Measurements from ENCODE around the gene NR2F1-AS1.
A peak's percentile ranks its signal among the peaks of the same experiment; 100 is the strongest.

Gene NR2F1-AS1

DNA sequence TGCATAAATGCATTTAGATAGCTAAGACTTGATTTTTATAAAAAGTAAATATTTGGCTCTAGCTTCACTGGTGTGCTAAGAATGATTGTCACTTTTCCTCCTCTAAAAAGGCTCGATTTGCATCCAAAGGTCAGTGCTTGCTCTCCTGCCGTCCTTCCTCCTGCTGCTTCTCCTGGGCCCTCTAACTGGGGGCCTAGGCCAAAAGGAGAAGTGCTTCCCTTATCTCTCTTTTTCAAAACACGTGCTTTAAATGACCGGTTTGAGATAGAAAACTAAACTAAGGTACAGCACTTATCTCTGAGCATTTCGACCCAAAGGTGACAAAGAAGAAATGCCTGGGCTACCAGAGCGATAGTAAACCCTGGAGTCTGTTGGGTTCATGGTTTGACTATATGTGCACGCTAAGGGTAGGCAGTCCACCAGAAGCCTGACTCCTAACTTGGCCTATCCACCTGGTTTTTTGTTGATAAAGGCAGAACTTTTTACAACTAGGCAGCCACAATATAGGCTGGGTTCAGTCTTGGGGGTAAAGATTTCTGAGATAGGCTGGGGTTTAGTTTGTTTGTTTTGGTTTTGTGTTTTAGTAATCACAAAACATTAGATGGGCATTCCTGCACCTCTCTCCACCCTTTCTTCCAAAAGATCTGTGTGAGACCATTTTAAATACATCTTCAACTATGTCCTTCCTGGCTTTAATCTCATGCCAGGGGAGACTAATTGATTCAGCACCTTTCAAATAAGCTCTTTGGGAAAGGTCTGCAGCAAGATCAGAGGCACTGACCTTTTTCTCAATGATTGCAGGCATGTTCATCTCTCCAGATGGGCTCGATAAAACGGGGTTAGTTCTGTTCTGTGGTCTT is 3.8 kb downstream of the NR2F1-AS1 start:
- no peaks in the 10 kb centered on the region for H3K9me3 Mint-ChIP-seq
- DNase-seq (ENCODE audit: low spot score in 2 of 2) (no peak), ATAC-seq (no peak)
- peaks cover 11% of the 10 kb centered on the region for H3K36me3 Mint-ChIP-seq
- peaks cover 33% of the 10 kb centered on the region for H3K4me1 Mint-ChIP-seq
- H3K27ac Mint-ChIP-seq, result no peak overlapping the region
- no peak overlapping the region for H3K4me3 Mint-ChIP-seq

DNA sequence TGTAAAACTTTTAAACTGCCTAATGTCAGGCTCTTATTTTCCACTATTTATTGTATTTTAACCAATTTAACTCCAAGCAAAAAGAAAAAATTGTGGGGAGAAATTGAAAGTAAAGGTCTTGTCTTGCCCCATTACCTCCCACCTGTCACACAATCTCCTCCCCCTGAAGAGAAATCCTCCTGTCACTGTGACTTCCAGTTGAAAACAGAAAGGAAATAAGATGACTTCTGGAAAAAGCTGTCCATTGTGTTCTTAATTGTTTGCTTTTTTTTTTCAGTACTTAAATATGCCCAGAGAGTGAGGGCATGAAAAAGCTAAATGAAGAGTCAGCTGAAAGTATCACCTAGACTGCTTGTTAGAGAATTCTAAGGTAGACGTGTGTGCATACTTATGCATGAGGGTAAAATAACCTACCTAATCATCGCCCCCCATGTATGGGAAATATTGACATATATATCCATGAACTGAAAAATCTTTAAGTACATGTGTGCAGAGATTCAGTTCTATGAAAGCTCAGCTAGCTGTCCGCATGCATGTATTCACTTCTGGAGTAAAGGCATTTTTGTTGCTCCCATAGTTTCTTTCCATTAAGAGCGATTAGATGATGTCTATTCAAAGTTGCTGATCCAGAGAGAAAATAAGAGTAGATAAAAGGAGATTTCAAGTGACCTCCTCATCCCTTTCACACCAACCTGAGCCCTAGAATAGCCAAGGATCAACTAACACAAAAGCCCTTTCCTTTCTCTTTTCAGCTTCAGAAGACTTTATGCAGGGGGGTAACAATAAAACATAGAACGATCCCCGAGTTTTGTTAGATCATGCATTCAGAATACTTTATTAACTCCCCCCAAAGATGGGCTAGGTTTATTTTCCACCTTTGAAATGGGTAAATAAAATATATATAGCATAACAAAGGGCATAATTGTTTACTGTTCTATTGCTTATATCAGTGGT is 5.3 kb downstream of the NR2F1-AS1 start:
- Mint-ChIP-seq H3K4me1 (peaks cover 30% of the 10 kb centered on the region), H3K36me3 (peaks cover 11% of the 10 kb centered on the region), H3K9me3 (no peaks in the 10 kb centered on the region), H3K27ac (no peak overlapping the region), H3K4me3 (no peak overlapping the region)
- no peak for ATAC-seq
- DNase-seq (ENCODE audit: low spot score in 2 of 2), result no peak

DNA sequence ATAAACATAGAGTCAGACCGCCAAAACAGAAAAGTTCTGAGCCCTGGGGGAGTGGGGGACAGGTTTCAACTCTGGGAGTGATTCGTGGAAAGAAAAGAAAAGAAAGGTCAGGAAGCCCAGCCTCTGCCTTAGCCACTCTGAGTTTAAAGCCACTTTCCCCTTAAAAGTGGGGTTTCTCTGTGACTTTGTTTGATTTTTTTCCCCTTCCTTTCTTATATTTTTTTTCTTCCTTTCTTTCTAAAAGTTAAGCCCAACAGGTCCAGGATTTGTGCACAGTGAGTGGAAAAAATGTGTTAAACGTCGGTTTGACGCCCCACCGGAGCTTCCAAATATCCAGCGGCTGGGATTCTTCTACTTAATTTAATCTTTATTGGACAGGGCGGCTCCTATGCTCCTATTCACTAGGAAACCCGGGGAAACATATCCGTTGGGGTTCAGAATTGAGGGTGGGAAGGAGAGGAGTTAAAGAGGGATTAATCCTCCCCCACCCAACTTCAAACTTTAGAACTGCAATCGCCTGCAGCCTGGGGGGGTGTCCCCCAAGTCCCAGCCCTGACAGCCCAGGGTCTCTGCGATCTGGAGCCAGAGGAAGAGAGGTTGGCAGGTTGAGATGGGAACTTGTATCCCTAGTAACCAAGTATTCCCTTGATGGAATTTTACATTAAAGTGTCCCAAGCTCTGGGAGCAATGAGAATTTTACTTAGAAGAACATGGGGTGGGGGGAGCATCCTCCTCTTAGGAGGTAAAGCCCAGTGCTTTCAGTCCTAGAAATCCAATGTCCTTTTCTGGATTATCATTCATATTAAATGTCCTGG is 6.3 kb downstream of the NR2F1-AS1 start:
- no peak for ATAC-seq

DNA sequence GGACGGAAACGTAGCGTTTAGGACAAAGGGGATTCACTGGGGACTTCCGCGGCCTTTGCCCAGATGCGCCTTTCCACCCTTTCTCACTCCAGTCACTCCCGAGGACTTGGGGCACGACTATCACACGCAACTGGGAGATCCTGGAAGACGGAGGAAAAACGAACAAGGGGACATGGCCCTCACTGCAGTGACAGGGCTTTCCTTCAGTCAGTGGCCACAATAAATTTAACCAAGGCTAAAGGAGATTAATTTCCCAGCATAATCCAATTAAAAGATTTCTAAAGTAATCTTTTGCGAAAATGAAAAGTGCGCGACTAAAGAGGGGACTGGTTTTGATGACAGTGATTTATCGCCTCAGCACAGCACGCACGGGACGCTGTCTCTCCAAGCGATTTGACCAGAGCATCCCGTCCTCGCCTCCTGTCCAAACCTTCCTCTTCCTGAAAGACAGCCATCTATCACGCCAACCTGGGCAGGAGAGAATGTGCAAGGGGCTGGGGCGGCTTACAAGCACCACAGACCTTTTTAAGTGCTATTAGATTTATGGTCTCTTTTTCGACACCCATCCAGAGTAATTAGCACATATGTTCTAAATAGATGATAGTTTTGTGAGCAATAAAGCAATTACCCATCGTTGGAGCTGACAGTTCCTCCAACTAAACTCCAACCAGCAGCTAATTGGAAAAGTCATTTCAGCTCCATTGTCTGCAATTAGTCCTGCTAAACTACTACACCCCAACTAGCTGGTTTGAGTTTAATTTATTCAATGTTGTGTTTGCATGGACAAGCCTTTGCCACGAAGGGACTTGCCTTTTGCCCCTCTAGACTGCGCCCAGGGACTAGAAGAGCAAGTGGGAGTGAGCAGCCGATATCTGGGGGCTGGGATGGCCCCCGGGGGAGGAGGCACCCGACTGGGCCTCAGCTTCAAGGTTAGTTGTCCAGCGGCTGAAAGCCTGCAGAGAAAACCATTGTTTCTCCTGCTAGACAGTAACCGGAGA is 7.4 kb downstream of the NR2F1-AS1 start:
- DNase-seq (ENCODE audit: low spot score in 2 of 2) (no peak), ATAC-seq (no peak)
- Mint-ChIP-seq H3K9me3 (no peaks in the 10 kb centered on the region), H3K27ac (no peak overlapping the region), H3K4me3 (no peak overlapping the region), H3K4me1 (peaks cover 28% of the 10 kb centered on the region), H3K36me3 (peaks cover 11% of the 10 kb centered on the region)

More for the DNA sequence above, 6.3 kb downstream of the NR2F1-AS1 start:
- H3K9me3 Mint-ChIP-seq, result no peaks in the 10 kb centered on the region
- H3K27ac Mint-ChIP-seq, result no peak overlapping the region
- H3K36me3 Mint-ChIP-seq, result peaks cover 11% of the 10 kb centered on the region
- DNase-seq (ENCODE audit: low spot score in 2 of 2), result no peak
- peaks cover 29% of the 10 kb centered on the region for H3K4me1 Mint-ChIP-seq
- H3K4me3 Mint-ChIP-seq, result no peak overlapping the region

DNA sequence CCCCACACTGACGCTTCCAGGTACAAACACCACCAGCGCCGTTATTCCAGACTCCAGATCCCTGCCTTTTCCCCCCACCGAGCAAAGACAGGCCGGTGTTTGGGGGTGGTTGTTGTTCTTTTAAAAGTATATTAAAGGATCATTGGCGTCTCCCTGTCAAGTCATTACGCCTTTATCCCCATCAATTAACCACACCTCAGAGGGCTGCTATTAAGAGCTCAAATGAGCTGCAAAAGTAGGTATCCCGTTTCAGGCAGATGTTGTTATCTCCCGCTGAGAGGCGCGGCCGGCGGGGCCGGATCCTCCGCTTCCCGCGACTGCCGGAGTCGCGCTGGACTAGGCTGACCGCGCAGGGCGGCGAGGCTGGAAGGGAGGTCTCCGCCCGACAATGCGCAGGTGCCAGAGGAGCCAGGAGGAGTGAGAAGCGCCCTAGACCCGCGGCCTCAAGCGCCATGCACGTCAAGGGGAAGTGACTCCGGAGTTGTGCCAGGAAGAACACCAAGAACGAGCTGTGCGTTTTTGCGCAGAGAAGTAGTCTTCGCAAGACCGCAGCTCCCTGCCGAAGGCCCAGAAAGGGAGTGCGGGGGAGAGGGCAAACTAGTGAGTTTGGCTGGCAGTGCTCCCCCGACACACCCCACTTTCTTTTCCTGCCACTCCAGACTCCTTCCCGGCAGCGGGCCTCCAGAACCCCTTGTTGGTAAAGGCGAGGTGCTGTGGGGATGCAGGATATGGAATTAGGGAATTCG is 8.2 kb downstream of the NR2F1-AS1 start:
- DNase-seq (ENCODE audit: low spot score in 2 of 2) (no peak), ATAC-seq (no peak)
- Mint-ChIP-seq H3K27ac (no peak overlapping the region), H3K9me3 (no peaks in the 10 kb centered on the region), H3K36me3 (peaks cover 11% of the 10 kb centered on the region), H3K4me1 (peaks cover 21% of the 10 kb centered on the region), H3K4me3 (no peak overlapping the region)

DNA sequence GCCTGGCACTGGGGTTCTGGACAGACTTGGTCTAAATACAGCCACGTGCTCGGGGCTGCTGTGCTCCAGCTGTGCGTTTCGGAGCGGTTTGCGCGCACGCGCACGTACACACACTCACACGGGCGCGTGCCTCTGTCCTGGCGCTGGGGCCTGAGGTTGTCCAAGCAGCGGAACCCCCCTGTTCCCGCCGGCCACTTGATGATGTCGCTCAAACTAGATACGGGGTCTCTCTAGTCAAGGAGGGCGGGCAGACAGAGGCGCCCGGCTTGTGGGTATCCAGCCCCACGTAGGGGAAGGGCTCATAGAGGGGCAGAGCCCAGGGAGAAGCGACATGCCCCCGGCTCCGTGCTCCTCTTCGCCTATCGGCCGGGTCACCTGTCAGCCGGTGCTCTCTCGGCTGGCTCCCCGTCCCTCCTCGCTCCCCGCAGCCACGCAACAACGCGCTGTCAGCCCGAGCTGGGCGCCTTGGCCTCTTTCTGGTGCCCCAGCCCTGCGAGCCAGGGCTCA is 8.9 kb downstream of the NR2F1-AS1 start:
- DNase-seq (ENCODE audit: low spot score in 2 of 2) (no peak), ATAC-seq (peak; percentile 27)
- no peak overlapping the region for H3K4me3 Mint-ChIP-seq
- H3K36me3 Mint-ChIP-seq, result peaks cover 11% of the 10 kb centered on the region
- no peak overlapping the region for H3K27ac Mint-ChIP-seq
- peaks cover 21% of the 10 kb centered on the region for H3K4me1 Mint-ChIP-seq
- no peaks in the 10 kb centered on the region for H3K9me3 Mint-ChIP-seq

DNA sequence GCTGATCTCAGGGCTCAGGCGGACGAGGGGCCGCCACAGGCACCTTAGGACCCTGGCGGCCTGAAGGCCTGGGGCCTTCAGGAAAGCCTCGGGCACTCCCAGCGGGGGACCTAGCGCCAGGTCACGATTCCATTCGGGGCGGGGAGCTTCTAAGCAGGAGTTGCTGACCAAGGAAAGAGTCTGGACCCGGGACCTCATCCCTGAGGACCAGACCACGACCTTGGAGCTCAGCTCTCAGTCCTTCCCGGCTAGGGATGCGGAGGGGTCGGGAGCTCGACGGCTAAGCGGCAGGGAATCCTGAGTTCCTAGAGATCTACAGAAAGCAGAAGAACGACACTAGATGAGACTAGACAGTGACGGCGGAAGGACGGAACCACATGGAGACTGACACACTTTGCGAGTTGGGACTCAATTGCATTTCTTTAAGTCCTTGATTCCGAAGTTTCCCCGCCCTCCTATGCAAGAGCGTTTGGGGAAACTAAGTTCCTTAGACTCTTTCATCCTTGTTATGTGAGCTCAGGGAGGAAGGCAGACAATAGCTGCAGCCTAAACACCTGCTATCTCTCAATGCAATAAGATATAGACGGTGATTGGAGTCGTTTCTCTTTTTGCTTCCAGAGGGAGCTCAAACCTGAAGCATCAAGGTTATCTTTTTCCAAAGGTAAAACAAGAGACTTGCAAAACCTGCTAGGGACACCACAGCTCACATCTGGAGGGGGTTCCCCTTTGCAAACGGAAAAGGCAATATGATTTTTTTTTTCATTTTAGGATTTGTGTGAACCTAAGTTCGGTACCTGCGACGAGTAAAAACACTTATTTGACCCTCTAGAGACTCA is 9.7 kb downstream of the NR2F1-AS1 start:
- peaks cover 11% of the 10 kb centered on the region for H3K36me3 Mint-ChIP-seq
- DNase-seq (ENCODE audit: low spot score in 2 of 2) (no peak), ATAC-seq (no peak)
- peak overlapping the region; percentile 27 for H3K4me3 Mint-ChIP-seq
- H3K9me3 Mint-ChIP-seq, result no peaks in the 10 kb centered on the region
- H3K27ac Mint-ChIP-seq, result no peak overlapping the region
- peaks cover 21% of the 10 kb centered on the region for H3K4me1 Mint-ChIP-seq

DNA sequence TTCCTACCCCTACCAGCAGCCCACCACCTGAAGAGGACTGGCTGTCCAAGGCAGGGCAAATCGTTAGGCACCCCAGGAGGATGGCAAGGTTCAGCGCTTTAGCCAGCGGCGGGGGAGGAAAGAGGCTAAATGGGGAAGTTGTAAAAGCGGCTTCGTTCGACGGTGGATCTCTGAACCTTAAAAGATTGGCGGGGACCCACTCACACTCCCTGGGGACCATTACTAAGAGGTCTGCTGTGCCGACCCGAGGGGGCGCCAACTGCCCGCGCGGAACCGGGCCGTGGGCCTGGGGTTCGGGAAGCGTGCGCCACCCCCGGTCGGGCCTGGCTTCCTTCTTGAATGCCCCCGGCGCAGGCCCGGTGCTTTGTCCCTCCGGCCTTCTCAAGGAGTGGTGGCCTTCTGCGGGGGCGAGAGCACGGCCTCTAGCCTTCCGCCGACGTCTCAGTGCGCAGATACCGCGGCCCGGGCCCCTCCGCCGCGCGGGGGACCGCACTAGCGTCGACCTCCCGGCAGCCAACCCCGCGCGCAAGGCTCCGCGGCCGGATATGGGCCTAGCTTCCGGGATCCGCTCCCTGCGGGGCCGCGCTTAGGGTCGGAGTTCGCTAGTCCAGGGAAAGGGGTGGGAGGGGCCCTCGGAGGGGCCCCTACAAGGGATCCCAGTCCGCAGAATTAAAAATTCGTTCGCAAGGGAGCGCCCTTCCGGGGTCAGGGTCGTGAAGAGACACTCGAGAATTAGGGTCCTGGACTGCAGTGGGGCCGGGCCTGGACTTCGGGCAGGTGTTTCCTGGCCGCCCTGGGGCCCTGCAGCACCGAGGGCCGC is 10.5 kb downstream of the NR2F1-AS1 start:
- ATAC-seq (peak; percentile 51), DNase-seq (ENCODE audit: low spot score in 2 of 2) (no peak)
- Mint-ChIP-seq H3K27ac (no peak overlapping the region), H3K4me1 (peaks cover 21% of the 10 kb centered on the region), H3K4me3 (peak overlapping the region; percentile 27), H3K9me3 (no peaks in the 10 kb centered on the region), H3K36me3 (peaks cover 11% of the 10 kb centered on the region)

DNA sequence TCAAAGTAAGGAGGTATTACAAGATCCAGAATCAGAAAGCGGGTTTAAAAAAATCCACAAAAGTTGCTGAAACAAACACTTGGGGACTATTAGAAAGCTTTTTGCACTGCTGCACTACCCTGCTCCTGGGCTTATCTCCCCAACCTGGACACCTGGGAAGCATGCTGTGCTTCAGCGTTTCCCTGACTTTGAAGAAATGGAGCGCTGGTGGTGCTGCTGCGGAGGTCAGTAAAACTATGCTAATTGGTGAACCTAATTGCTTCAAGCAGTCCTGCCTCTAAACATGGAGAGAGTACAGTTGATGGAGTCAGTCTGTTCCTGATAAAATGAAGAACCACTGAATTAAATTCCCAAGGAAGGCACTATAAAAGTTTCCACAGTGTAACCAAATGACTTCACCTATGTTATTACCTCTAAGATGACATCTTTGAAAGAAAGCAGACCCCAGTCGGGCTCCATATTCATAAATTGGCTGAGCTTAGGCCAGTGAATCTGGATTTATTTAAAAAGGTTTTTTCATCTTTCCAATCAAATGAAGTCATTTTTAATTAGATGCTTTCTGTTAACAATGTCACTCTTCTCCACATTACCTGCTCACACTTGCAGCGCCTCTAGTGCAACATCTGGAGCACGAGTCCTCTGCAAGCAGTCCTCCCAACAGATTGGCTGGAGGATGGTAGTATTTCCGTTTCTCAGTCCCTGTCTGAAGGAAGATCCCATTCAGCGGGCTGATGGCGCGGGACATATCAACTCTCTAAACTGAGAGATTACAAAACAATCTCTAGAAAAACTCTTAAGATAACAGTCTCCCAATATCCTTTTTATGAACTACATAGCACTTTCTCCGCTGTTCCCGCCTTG is 11.5 kb downstream of the NR2F1-AS1 start:
- peaks cover 11% of the 10 kb centered on the region for H3K36me3 Mint-ChIP-seq
- DNase-seq (ENCODE audit: low spot score in 2 of 2) (no peak), ATAC-seq (no peak)
- H3K27ac Mint-ChIP-seq, result no peak overlapping the region
- H3K4me1 Mint-ChIP-seq, result peaks cover 21% of the 10 kb centered on the region
- H3K4me3 Mint-ChIP-seq, result peak overlapping the region; percentile 27
- no peaks in the 10 kb centered on the region for H3K9me3 Mint-ChIP-seq

DNA sequence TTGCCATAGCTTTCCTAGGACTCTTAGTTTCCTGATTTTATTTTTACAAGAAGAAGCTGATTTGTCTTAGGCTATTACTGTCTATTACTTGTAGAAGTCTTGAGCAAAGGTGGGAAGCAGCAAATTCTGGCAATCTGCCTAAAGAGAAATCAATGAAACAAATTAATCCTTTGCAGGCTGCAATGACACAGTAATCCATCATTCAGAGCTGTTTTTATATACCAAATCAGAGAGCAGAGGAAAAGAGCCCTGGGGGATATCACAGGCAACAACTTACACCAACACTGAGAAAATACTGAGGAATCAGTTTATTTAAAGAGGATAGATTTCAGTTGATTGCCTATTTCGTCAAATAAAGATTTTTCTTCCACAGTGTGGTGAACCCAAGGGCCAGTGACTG is 13.6 kb downstream of the NR2F1-AS1 start:
- peaks cover 1% of the 10 kb centered on the region for H3K36me3 Mint-ChIP-seq

DNA sequence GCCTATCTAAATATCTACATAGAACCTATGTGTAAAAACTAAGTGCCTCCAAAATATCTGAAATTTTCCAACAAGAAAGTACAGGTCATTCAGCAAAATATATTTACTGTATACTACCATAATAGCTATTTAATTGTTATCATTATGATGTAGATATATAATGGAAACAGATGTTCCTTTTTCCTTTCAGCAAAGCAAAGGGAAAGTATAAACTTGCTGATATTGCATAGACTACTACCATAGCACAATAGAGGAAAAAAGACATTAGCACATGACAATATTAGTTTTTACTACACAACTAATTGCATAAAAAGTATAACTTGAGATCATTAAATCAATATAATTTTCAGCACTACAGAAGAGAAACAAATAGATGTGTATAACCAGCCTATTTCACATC is 14.9 kb downstream of the NR2F1-AS1 start:
- DNase-seq (ENCODE audit: low spot score in 2 of 2), result no peak
- Mint-ChIP-seq H3K9me3 (no peaks in the 10 kb centered on the region), H3K4me3 (no peak overlapping the region), H3K4me1 (peaks cover 6% of the 10 kb centered on the region), H3K36me3 (no peaks in the 10 kb centered on the region), H3K27ac (no peak overlapping the region)
- ATAC-seq, result no peak

More for the DNA sequence above, 13.6 kb downstream of the NR2F1-AS1 start:
- H3K9me3 Mint-ChIP-seq, result no peaks in the 10 kb centered on the region
- no peak overlapping the region for H3K4me3 Mint-ChIP-seq
- no peak overlapping the region for H3K27ac Mint-ChIP-seq
- no peak for DNase-seq (ENCODE audit: low spot score in 2 of 2)
- ATAC-seq, result no peak
- H3K4me1 Mint-ChIP-seq, result peaks cover 7% of the 10 kb centered on the region

Measured in stimulated activated effector memory CD8-positive, alpha-beta T cell treated with anti-CD3 and anti-CD28 coated beads, Interleukin-12 subunit alpha, Interleukin-12 subunit beta, amount 100 ng/mL, for 72 hours (primary cell).